Mesenchymal stem cell (in vitro differentiated cells and primary cell): ENCODE data around the gene PPME1.

ENCODE experiments used
- DNase-seq: peaks from one replicate; pipeline ENCODE4 v3.0.0-alpha.2; 2013
- H2AFZ ChIP-seq: one replicate; pipeline ENCODE4 v1.6.1; 2013; ENCODE audit warnings: low read depth, mild to moderate bottlenecking, control low read depth, inconsistent platforms, low read length, moderate library complexity
- H2AK5ac ChIP-seq: 2 replicates; pipeline ENCODE4 v1.6.1; 2013; ENCODE audit warnings: low read length, moderate library complexity, mild to moderate bottlenecking, inconsistent platforms; ENCODE audit not compliant: severe bottlenecking
- H2BK120ac ChIP-seq: one replicate; pipeline ENCODE4 v1.6.1; 2013; ENCODE audit warnings: low read depth, mild to moderate bottlenecking, inconsistent platforms, low read length, moderate library complexity
- H2BK12ac ChIP-seq, 2 experiments: one replicate each; pipeline ENCODE4 v1.6.1; 2013; ENCODE audit warnings: inconsistent platforms in 2 of 2, low read length in 2 of 2, mild to moderate bottlenecking in 2 of 2, moderate library complexity in 2 of 2, control low read depth in 1 of 2
- H2BK15ac ChIP-seq: one replicate; pipeline ENCODE4 v1.6.1; 2013; ENCODE audit warnings: mild to moderate bottlenecking, low read depth, inconsistent platforms; ENCODE audit not compliant: poor library complexity, severe bottlenecking
- H2BK5ac ChIP-seq: 2 replicates; pipeline ENCODE4 v1.6.1; 2013; ENCODE audit warnings: low read depth, mild to moderate bottlenecking, low read length, control low read depth, inconsistent platforms; ENCODE audit not compliant: poor library complexity, severe bottlenecking
- H3K14ac ChIP-seq, 2 experiments: one replicate each; pipeline ENCODE4 v1.6.1; 2013; ENCODE audit warnings: inconsistent platforms in 2 of 2, low read length in 2 of 2, control low read depth in 1 of 2, mild to moderate bottlenecking in 1 of 2, moderate library complexity in 1 of 2
- H3K18ac ChIP-seq, 2 experiments: one replicate each; pipeline ENCODE4 v1.6.1; 2013; ENCODE audit warnings: inconsistent platforms in 2 of 2, low read length in 2 of 2, control low read depth in 1 of 2, low read depth in 1 of 2, mild to moderate bottlenecking in 1 of 2
- H3K23ac ChIP-seq, 2 experiments: one replicate each; pipeline ENCODE4 v1.6.1; 2013; ENCODE audit warnings: inconsistent platforms in 2 of 2, low read length in 2 of 2, mild to moderate bottlenecking in 2 of 2, moderate library complexity in 2 of 2, control low read depth in 1 of 2
- H3K27ac ChIP-seq: 2 replicates; pipeline ENCODE4 v1.5.1; 2013; ENCODE audit warnings: mild to moderate bottlenecking, moderate library complexity, low read length, control low read depth, inconsistent platforms; ENCODE audit not compliant: poor library complexity, severe bottlenecking
- H3K27me3 ChIP-seq, 2 experiments: 2 replicates each; pipeline versions ENCODE4 v1.6.1 to v1.7.0; 2013; ENCODE audit warnings: low read length in 2 of 2, mild to moderate bottlenecking in 2 of 2, moderate library complexity in 2 of 2, control low read depth in 1 of 2, inconsistent platforms in 1 of 2; ENCODE audit not compliant: control insufficient read depth in 1 of 2, insufficient read depth in 1 of 2
- H3K36me3 ChIP-seq, 2 experiments: 2 replicates each; pipeline versions ENCODE4 v1.6.1 to v1.7.0; 2013; ENCODE audit warnings: low read length in 2 of 2, control low read depth in 1 of 2, inconsistent platforms in 1 of 2, low read depth in 1 of 2, mild to moderate bottlenecking in 1 of 2; ENCODE audit not compliant: insufficient read depth in 2 of 2, control insufficient read depth in 1 of 2
- H3K4ac ChIP-seq, 2 experiments: one replicate each; pipeline ENCODE4 v1.6.1; 2013; ENCODE audit warnings: inconsistent platforms in 2 of 2, low read length in 2 of 2, mild to moderate bottlenecking in 2 of 2, moderate library complexity in 2 of 2, control low read depth in 1 of 2, low read depth in 1 of 2
- H3K4me1 ChIP-seq: 2 replicates; pipeline ENCODE4 v1.6.1; 2013; ENCODE audit warnings: low read depth, low read length, control low read depth; ENCODE audit not compliant: control insufficient read depth, insufficient read depth
- H3K4me2 ChIP-seq: 2 replicates; pipeline ENCODE4 v1.6.1; 2013; ENCODE audit warnings: low read length, mild to moderate bottlenecking, inconsistent platforms; ENCODE audit not compliant: poor library complexity, severe bottlenecking
- H3K4me3 ChIP-seq, 2 experiments: 2 replicates each; pipeline versions ENCODE4 v1.5.1 to v1.7.0; 2013; ENCODE audit warnings: low read length in 2 of 2, mild to moderate bottlenecking in 2 of 2, control low read depth in 1 of 2, low read depth in 1 of 2; ENCODE audit not compliant: insufficient read depth in 1 of 2
- H3K79me1 ChIP-seq: replicated peaks from 2 replicates; pipeline ENCODE4 v1.6.1; 2013; ENCODE audit warnings: mild to moderate bottlenecking, control low read depth, low read length, inconsistent platforms; ENCODE audit not compliant: poor library complexity, severe bottlenecking
- H3K9ac ChIP-seq: 2 replicates; pipeline ENCODE4 v1.7.0; 2013; ENCODE audit warnings: mild to moderate bottlenecking, low read length, moderate library complexity
- H3K9me3 ChIP-seq: 2 replicates; pipeline ENCODE4 v1.7.0; 2013; ENCODE audit warnings: mild to moderate bottlenecking, low read length; ENCODE audit not compliant: control insufficient read depth
- H4K8ac ChIP-seq: one replicate; pipeline ENCODE4 v1.6.1; 2013; ENCODE audit warnings: inconsistent platforms, mild to moderate bottlenecking, low read length, moderate library complexity
- H4K91ac ChIP-seq: one replicate; pipeline ENCODE4 v1.6.1; 2013; ENCODE audit warnings: mild to moderate bottlenecking, low read length, inconsistent platforms
- WGBS: methylation state at CpG from one replicate; pipeline ENCODE4 v1.1.7; 2013; ENCODE audit warnings: mixed read lengths; 5-methylcytosine and 5-hydroxymethylcytosine counted together

The PPME1 gene

GRCh38 chr11:74220376-74220775 is 49.3 kb downstream of the PPME1 start:
- H2BK15ac ChIP-seq = no peak overlapping the region
- WGBS = 97% methylated on average over 1 of the region's 1 CpG
- H2BK12ac ChIP-seq = no peak overlapping the region
- no peak overlapping the region for H2AFZ ChIP-seq
- H3K79me1 ChIP-seq = peaks cover 1% of the 10 kb centered on the region
- peak overlapping the region; percentile 38 for H3K27ac ChIP-seq
- no peak overlapping the region for H3K9ac ChIP-seq
- H3K4me1 ChIP-seq = no peaks in the 10 kb centered on the region
- no peak for DNase-seq
- H3K9me3 ChIP-seq = no peaks in the 10 kb centered on the region
- no peak overlapping the region for H2BK5ac ChIP-seq
- no peak overlapping the region for H3K23ac ChIP-seq
- H3K4me2 ChIP-seq = no peak overlapping the region
- H3K36me3 ChIP-seq = peaks cover 4 to 10% of the 10 kb centered on the region in 2 experiments
- H3K14ac ChIP-seq = no peak overlapping the region
- H3K18ac ChIP-seq = no peak overlapping the region
- H3K27me3 ChIP-seq = no peaks in the 10 kb centered on the region
- H2AK5ac ChIP-seq = no peak overlapping the region
- H3K4me3 ChIP-seq = no peak overlapping the region
- no peak overlapping the region for H2BK120ac ChIP-seq
- H3K4ac ChIP-seq = no peak overlapping the region
- no peak overlapping the region for H4K91ac ChIP-seq
- H4K8ac ChIP-seq = no peak overlapping the region

DNA sequence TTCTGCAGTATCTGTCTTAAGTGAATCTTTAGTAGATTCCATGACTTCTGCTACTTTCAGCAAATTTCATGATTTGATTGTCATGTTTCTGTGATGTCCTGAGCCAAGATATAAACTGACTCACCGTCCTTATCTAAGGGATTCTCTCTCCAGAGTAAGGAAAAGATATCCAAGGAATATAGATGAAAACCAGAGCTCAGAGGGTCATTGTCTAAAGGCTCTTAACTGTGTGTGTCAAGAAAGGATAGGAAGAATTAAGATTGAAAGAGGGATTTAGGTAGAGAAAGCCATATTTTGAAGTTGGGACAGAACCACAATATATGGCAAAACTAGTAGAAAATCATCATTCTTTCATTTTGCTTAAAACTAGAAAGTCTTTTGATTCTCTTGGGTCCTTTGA is 50.7 kb downstream of the PPME1 start:
- Histone ChIP-seq H3K18ac (no peak overlapping the region), H3K79me1 (peaks cover 2% of the 10 kb centered on the region), H4K8ac (no peak overlapping the region), H3K23ac (no peak overlapping the region), H3K14ac (no peak overlapping the region), H4K91ac (no peak overlapping the region), H3K4ac (no peak overlapping the region), H3K36me3 (peaks cover 6 to 18% of the 10 kb centered on the region in 2 experiments), H2BK120ac (no peak overlapping the region), H3K9me3 (no peaks in the 10 kb centered on the region), H2AK5ac (no peak overlapping the region), H2BK15ac (no peak overlapping the region), H3K4me3 (no peak overlapping the region), H3K27ac (no peak overlapping the region), H2AFZ (no peak overlapping the region), H2BK12ac (no peak overlapping the region), H3K27me3 (no peaks in the 10 kb centered on the region), H3K4me2 (no peak overlapping the region), H3K4me1 (peaks cover 1% of the 10 kb centered on the region), H3K9ac (no peak overlapping the region), H2BK5ac (no peak overlapping the region)
- no peak for DNase-seq
- 100% methylated on average over 1 of the region's 1 CpG for WGBS

DNA sequence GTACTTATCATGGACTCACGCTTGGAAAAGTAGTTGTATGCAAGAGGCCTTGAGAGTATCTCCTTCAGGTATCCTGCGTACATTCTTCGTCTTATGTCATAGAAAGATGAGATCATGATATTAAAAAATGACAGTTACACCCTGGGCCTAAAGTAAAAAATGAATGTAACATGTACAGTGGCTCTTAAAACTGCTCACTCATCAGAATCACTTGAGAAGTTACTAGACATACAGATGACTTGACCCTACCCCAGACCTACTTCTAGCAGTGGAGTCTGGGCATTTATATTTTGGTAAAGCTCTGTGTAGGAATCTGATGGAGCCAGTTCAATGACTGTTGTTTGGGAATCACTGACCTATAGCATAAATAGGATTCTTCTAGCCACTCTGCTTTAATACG is 54.5 kb downstream of the PPME1 start:
- Histone ChIP-seq H2AFZ (no peak overlapping the region), H2BK15ac (no peak overlapping the region), H3K4me3 (no peak overlapping the region), H3K79me1 (peaks cover 6% of the 10 kb centered on the region), H3K4me1 (peaks cover 3% of the 10 kb centered on the region), H4K8ac (no peak overlapping the region), H3K9me3 (no peaks in the 10 kb centered on the region), H3K36me3 (peaks cover 11 to 27% of the 10 kb centered on the region in 2 experiments), H3K27me3 (no peaks in the 10 kb centered on the region), H3K27ac (no peak overlapping the region), H2BK12ac (no peak overlapping the region), H2BK5ac (no peak overlapping the region), H3K4me2 (no peak overlapping the region), H3K9ac (no peak overlapping the region), H4K91ac (no peak overlapping the region), H2BK120ac (no peak overlapping the region), H3K18ac (no peak overlapping the region), H3K14ac (no peak overlapping the region), H3K23ac (no peak overlapping the region), H3K4ac (no peak overlapping the region), H2AK5ac (no peak overlapping the region)
- 100% methylated on average over 2 of the region's 4 CpGs for WGBS
- DNase-seq = no peak

GRCh38 chr11:74226907-74227306 is 55.8 kb downstream of the PPME1 start:
- no peak overlapping the region for H3K9ac ChIP-seq
- H4K91ac ChIP-seq = no peak overlapping the region

More at GRCh38 chr11:74226907-74227306, 55.8 kb downstream of the PPME1 start:
- Histone ChIP-seq H3K4me1 (peaks cover 3% of the 10 kb centered on the region), H3K27me3 (no peaks in the 10 kb centered on the region), H3K4me3 (no peak overlapping the region), H3K79me1 (peaks cover 6% of the 10 kb centered on the region), H2AFZ (no peak overlapping the region), H3K9me3 (no peaks in the 10 kb centered on the region), H2BK120ac (no peak overlapping the region), H2AK5ac (no peak overlapping the region), H2BK12ac (no peak overlapping the region), H3K23ac (no peak overlapping the region), H3K4ac (no peak overlapping the region), H4K8ac (no peak overlapping the region), H3K27ac (no peak overlapping the region), H3K4me2 (no peak overlapping the region), H3K18ac (no peak overlapping the region), H3K36me3 (peaks cover 16 to 41% of the 10 kb centered on the region in 2 experiments), H3K14ac (no peak overlapping the region), H2BK5ac (no peak overlapping the region), H2BK15ac (no peak overlapping the region)
- no peak for DNase-seq
- WGBS = 56% methylated on average over 2 of the region's 2 CpGs
